Lower lobe of right lung (tissue), 2 donors: ENCODE data around the gene BLID. TPM values are rescaled to one million over a fixed set of nuclear protein-coding genes. Genes with fewer than 3 reads are reported as not detected.

Experiments
- ATAC-seq, 2 donors: fragments of 200-7000 bp; cut with Tn5 transposase; one replicate each; pipeline ENCODE4 v1.9.1; 2020 to 2022; ENCODE audit warnings: mild to moderate bottlenecking in 2 of 2, moderate library complexity in 2 of 2
- DNase-seq: peaks from one replicate; pipeline ENCODE4 v3.0.0-alpha.2; 2020
- H3K27ac ChIP-seq: fragments of 200-600 bp; one replicate; pipeline ENCODE4 v1.8.0; 2022
- H3K27me3 ChIP-seq: fragments of 200-600 bp; one replicate; pipeline ENCODE4 v1.8.0; 2022; ENCODE audit warnings: low read depth
- H3K36me3 ChIP-seq: fragments of 200-600 bp; one replicate; pipeline ENCODE4 v1.8.0; 2022; ENCODE audit warnings: mild to moderate bottlenecking
- H3K4me1 ChIP-seq: fragments of 200-600 bp; one replicate; pipeline ENCODE4 v1.8.0; 2022
- H3K4me3 ChIP-seq: fragments of 200-600 bp; one replicate; pipeline ENCODE4 v1.8.0; 2022; ENCODE audit warnings: mild to moderate bottlenecking
- H3K9me3 ChIP-seq: fragments of 200-600 bp; one replicate; pipeline ENCODE4 v1.8.0; 2022
- CTCF ChIP-seq: fragments of 200-600 bp; IDR thresholded peaks from one replicate; pipeline ENCODE4 v1.8.0; 2022; ENCODE audit warnings: antibody characterized with exemption, mild to moderate bottlenecking
- intact Hi-C: fragments of 100-400 bp; cut with DNase I; formaldehyde crosslinking; loops from one replicate; pipeline ENCODE4 v1.11.0; 2022
- total RNA-seq: library from RNA; stranded (reverse); fragmentation: NEBNext Ultra II Directional; extraction: Animal tissue kit (Norgen Biotek cat#: 25700); gene quantifications from one replicate; pipeline ENCODE4 v1.2.1, GENCODE V29; 2021
- donor health status: DM: no; HTN: yes; CAD: no; lungs with severe emphysema.

Gene BLID
- total RNA-seq, 1 donor from 2014 or later = 0.62 TPM

DNA sequence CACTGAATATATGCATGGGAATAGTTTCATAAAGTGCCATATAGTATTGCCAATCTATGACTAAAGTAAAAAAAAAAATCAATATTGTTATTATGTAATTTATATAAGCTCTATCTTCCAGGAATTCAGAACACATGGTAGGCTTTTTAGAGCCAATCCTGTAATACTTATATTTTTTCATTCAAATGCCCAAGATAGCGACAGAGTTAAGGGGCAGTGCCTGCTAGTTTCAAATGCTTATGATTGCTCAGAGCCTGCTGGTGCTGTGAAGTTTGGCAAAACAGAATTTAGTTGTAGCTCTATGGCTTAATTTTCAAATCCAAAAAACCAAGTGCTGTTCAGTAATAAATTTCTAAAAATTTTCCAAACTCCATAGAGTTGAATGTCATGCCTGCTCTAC, 39.0 kb upstream of the BLID start:
- Histone ChIP-seq H3K27me3 (no peaks in the 10 kb centered on the region), H3K36me3 (no peaks in the 10 kb centered on the region), H3K4me1 (peaks cover 4% of the 10 kb centered on the region), H3K27ac (no peak overlapping the region), H3K9me3 (no peaks in the 10 kb centered on the region), H3K4me3 (no peak overlapping the region)
- DNase-seq (no peak), ATAC-seq (no peak)
- intact Hi-C loops = no loop called here
- TF ChIP-seq CTCF = no peak

GRCh38 chr11:122154227-122154626, 38.2 kb upstream of the BLID start:
- Histone ChIP-seq H3K4me1 (peaks cover 4% of the 10 kb centered on the region), H3K27me3 (no peaks in the 10 kb centered on the region), H3K9me3 (no peaks in the 10 kb centered on the region), H3K36me3 (no peaks in the 10 kb centered on the region), H3K27ac (no peak overlapping the region), H3K4me3 (no peak overlapping the region)
- intact Hi-C loops = no loop called here
- no peak for TF ChIP-seq CTCF
- ATAC-seq (no peak), DNase-seq (no peak)

- H3K9me3 ChIP-seq = no peaks in the 10 kb centered on the region
- ATAC-seq (no peak), DNase-seq (no peak)
- intact Hi-C loops = no loop called here
- H3K27me3 ChIP-seq = no peaks in the 10 kb centered on the region
- H3K36me3 ChIP-seq = no peaks in the 10 kb centered on the region
- TF ChIP-seq CTCF = no peak
- peaks cover 4% of the 10 kb centered on the region for H3K4me1 ChIP-seq
- no peak overlapping the region for H3K27ac ChIP-seq
- H3K4me3 ChIP-seq = no peak overlapping the region
Observed at GRCh38 chr11:122153746-122154145, 37.7 kb upstream of the BLID start.

DNA sequence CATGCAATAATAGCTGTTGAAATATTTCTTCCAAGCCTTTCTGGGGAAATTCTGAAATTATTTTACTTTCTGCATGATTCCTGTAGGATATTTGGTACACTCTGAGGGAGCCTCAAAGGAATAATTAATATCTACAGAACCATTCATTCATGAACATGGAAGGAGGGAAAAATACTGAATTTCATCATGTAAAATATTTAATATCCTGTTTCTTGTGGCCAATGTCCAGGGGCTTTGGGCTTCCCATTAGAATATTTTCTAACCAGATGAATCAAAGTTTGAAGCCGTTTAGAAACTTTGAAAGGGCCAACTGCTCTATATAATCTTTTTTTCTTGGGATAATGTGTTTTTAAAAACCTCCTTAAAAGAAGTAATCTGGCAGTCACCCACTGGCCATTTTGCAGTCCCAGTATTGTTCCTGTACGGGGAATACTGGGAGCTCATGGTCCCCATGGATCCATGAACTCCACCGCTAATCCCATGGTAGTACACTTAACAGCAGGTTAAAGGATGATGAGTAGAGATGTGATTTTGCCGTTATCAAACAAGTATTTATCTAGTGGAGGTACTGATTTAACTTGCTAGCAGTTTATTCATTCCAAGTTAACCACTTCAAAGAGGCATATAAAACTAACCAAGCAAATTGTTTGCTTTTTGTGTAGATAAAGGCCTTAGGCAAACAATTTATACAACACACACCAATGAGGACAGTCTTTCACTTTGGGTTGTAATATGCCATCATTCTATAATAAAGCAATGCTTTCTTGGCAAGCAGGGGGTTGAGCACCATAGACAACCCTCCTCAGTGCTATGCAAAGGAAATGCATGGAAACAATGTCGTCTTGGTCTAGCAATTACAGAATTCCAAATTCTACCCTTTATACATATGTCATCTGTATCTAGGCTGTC, 34.5 kb upstream of the BLID start:
- intact Hi-C loops = no loop called here
- DNase-seq (no peak), ATAC-seq (no peak)
- Histone ChIP-seq H3K36me3 (no peaks in the 10 kb centered on the region), H3K4me1 (peaks cover 4% of the 10 kb centered on the region), H3K27me3 (no peaks in the 10 kb centered on the region), H3K4me3 (no peak overlapping the region), H3K9me3 (no peaks in the 10 kb centered on the region), H3K27ac (no peak overlapping the region)
- no peak for TF ChIP-seq CTCF

GRCh38 chr11:122149202-122149601, 33.2 kb upstream of the BLID start:
- TF ChIP-seq CTCF = no peak
- intact Hi-C loops = no loop called here
- H3K9me3 ChIP-seq = no peaks in the 10 kb centered on the region
- H3K4me1 ChIP-seq = peaks cover 4% of the 10 kb centered on the region
- no peaks in the 10 kb centered on the region for H3K27me3 ChIP-seq
- DNase-seq (no peak), ATAC-seq (no peak)
- H3K36me3 ChIP-seq = no peaks in the 10 kb centered on the region
- no peak overlapping the region for H3K4me3 ChIP-seq
- H3K27ac ChIP-seq = no peak overlapping the region
